HCT116 (cell line): ENCODE measurements around the gene ZDHHC4. TPM values are rescaled to one million over a fixed set of nuclear protein-coding genes. Genes with fewer than 3 reads are reported as not detected.

Source experiments
- ATAC-seq: fragments of 200-7000 bp; cut with Tn5 transposase; 2 replicates; pipeline ENCODE4 v1.9.1; 2020; ENCODE audit warnings: mild to moderate bottlenecking, moderate library complexity
- BruUV-seq: library from RNA; stranded (reverse); fragments of 400-500 nt; replicated peaks from 2 replicates; lab custom pipeline; 2021; lab: Mats Ljungman, UMichigan
- CTCF ChIA-PET: fragments of 300-600 bp; sonication (Branson Sonifier 250); formaldehyde crosslinking; loops from one replicate; lab custom pipeline; 2021; ENCODE audit warnings: antibody characterized with exemption; lab: Charles Lee
- POLR2A ChIA-PET: fragments of 300-600, 350-600 bp; sonication (Branson Sonifier 250); formaldehyde crosslinking; loops from one replicate; lab custom pipeline; 2021; ENCODE audit warnings: antibody characterized with exemption; lab: Charles Lee
- RAD21 ChIA-PET, 2 experiments: fragments of 300-600 bp; sonication (Branson Sonifier 250); formaldehyde crosslinking; loops; one replicate each; lab custom pipeline; 2023; ENCODE audit warnings: low total read pairs in 2 of 2; ENCODE audit not compliant: uncharacterized antibody in 2 of 2, unreplicated experiment in 2 of 2, low non-redundant PET in 1 of 2; lab: Charles Lee
- DNase-seq: peaks from one replicate; pipeline ENCODE4 v3.0.0-alpha.2; 2010; ENCODE audit warnings: low read depth, low spot score
- H2AFZ ChIP-seq: fragments of 200-600 bp; shearing (Covaris generic), sonication (generic); 2 replicates; pipeline ENCODE4 v1.6.1; 2017; ENCODE audit warnings: low read depth, mixed run types, mixed read lengths, antibody characterized with exemption, low read length; ENCODE audit not compliant: poor library complexity, severe bottlenecking
- H3K27ac ChIP-seq: 2 replicates; pipeline ENCODE4 v1.5.1; 2012; ENCODE audit warnings: low read depth, low read length
- H3K27me3 ChIP-seq: fragments of 200-600 bp; sonication (generic); 2 replicates; pipeline ENCODE4 v1.6.1; 2016; ENCODE audit warnings: mixed run types, low read length, mixed read lengths; ENCODE audit not compliant: insufficient read depth
- H3K36me3 ChIP-seq, 2 experiments: fragments of 200-500 bp in 1 of 2; fragments of 200-600 bp in 1 of 2; sonication (Bioruptor generic) in 1 of 2; sonication (generic) in 1 of 2; 2 replicates each; pipeline versions ENCODE4 v1.5.1 to v1.6.1; 2014 to 2016; ENCODE audit warnings: low read length in 2 of 2, inconsistent platforms in 1 of 2, mixed read lengths in 1 of 2, mixed run types in 1 of 2; ENCODE audit not compliant: insufficient read depth in 2 of 2, control insufficient read depth in 1 of 2
- H3K4me1 ChIP-seq, 2 experiments: fragments of 200-600 bp in 1 of 2; sonication (generic) in 1 of 2; 2 replicates each; pipeline versions ENCODE4 v1.5.1 to v1.6.1; 2012 to 2017; ENCODE audit warnings: low read length in 2 of 2, inconsistent platforms in 1 of 2, mild to moderate bottlenecking in 1 of 2, mixed read lengths in 1 of 2, mixed run types in 1 of 2, moderate library complexity in 1 of 2; ENCODE audit not compliant: insufficient read depth in 2 of 2, control insufficient read depth in 1 of 2
- H3K4me2 ChIP-seq: fragments of 200-600 bp; sonication (generic); 2 replicates; pipeline ENCODE4 v1.6.1; 2017; ENCODE audit warnings: mixed run types, low read length, mixed read lengths
- H3K4me3 ChIP-seq, 2 experiments: fragments of 200-600 bp in 1 of 2; sonication (generic) in 1 of 2; replicated peaks in 1 of 2; 2 replicates each; pipeline ENCODE4 v1.5.1; 2011 to 2016; ENCODE audit warnings: low read length in 2 of 2, control low read depth in 1 of 2, low read depth in 1 of 2, mild to moderate bottlenecking in 1 of 2, mixed read lengths in 1 of 2, mixed run types in 1 of 2
- H3K79me2 ChIP-seq: fragments of 200-600 bp; sonication (generic); 2 replicates; pipeline ENCODE4 v1.6.1; 2017; ENCODE audit warnings: mild to moderate bottlenecking, mixed run types, low read length, moderate library complexity, mixed read lengths; ENCODE audit not compliant: insufficient read depth
- H3K9ac ChIP-seq: fragments of 200-600 bp; sonication (generic); 2 replicates; pipeline ENCODE4 v1.6.1; 2016; ENCODE audit warnings: low read length, mixed read lengths
- H3K9me2 ChIP-seq: fragments of 200-600 bp; sonication (generic), shearing (Covaris generic); 2 replicates; pipeline ENCODE4 v1.6.1; 2017; ENCODE audit warnings: mixed run types, mild to moderate bottlenecking, moderate library complexity; ENCODE audit not compliant: insufficient read depth
- H3K9me3 ChIP-seq, 2 experiments: fragments of 200-500 bp in 1 of 2; fragments of 200-600 bp in 1 of 2; sonication (Bioruptor generic) in 1 of 2; sonication (generic) in 1 of 2; 2 replicates each; pipeline ENCODE4 v1.6.1; 2014 to 2017; ENCODE audit warnings: low read length in 2 of 2, mixed read lengths in 2 of 2, inconsistent platforms in 1 of 2, low read depth in 1 of 2, mild to moderate bottlenecking in 1 of 2, mixed run types in 1 of 2, moderate library complexity in 1 of 2; ENCODE audit not compliant: control insufficient read depth in 1 of 2, insufficient read depth in 1 of 2
- H4K20me1 ChIP-seq: fragments of 200-600 bp; sonication (generic), shearing (Covaris generic); 2 replicates; pipeline ENCODE4 v1.6.1; 2017; ENCODE audit warnings: mixed run types, mild to moderate bottlenecking, moderate library complexity; ENCODE audit not compliant: insufficient read depth
- CBX3 ChIP-seq: IDR thresholded peaks from 2 replicates; pipeline ENCODE4 v1.6.1; 2012; ENCODE audit warnings: low read depth
- CEBPB ChIP-seq: IDR thresholded peaks from 2 replicates; pipeline ENCODE4 v1.6.1; 2012; ENCODE audit warnings: low read depth
- EGR1 ChIP-seq: IDR thresholded peaks from 2 replicates; pipeline ENCODE4 v1.6.1; 2012; ENCODE audit warnings: low read depth
- ELF1 ChIP-seq: IDR thresholded peaks from 2 replicates; pipeline ENCODE4 v1.6.1; 2012; ENCODE audit warnings: low read depth, borderline replicate concordance
- EZH2 ChIP-seq: fragments of 200-600 bp; sonication (generic); IDR thresholded peaks from 2 replicates; pipeline ENCODE4 v1.6.1; 2017; ENCODE audit warnings: antibody characterized with exemption, mixed run types
- JUND ChIP-seq: IDR thresholded peaks from 2 replicates; pipeline ENCODE4 v1.6.1; 2012
- POLR2A ChIP-seq: IDR thresholded peaks from 2 replicates; pipeline ENCODE4 v1.7.0; 2011; ENCODE audit warnings: borderline replicate concordance; ENCODE audit not compliant: insufficient read depth, insufficient read length; ENCODE audit errors: extremely low read depth
- RAD21 ChIP-seq: IDR thresholded peaks from 2 replicates; pipeline ENCODE4 v1.6.1; 2012; ENCODE audit warnings: low read depth, mild to moderate bottlenecking
- SIN3A ChIP-seq: IDR thresholded peaks from 2 replicates; pipeline ENCODE4 v1.6.1; 2012; ENCODE audit warnings: low read depth
- SP1 ChIP-seq: IDR thresholded peaks from 2 replicates; pipeline ENCODE4 v1.6.1; 2012; ENCODE audit warnings: low read depth
- SRF ChIP-seq: IDR thresholded peaks from 2 replicates; pipeline ENCODE4 v1.6.1; 2012; ENCODE audit warnings: low read depth
- TCF7L2 ChIP-seq: IDR thresholded peaks from 2 replicates; pipeline ENCODE4 v1.7.0; 2011; ENCODE audit warnings: borderline replicate concordance, inconsistent platforms; ENCODE audit not compliant: insufficient read depth, insufficient read length; ENCODE audit errors: extremely low read depth
- YY1 ChIP-seq: IDR thresholded peaks from 2 replicates; pipeline ENCODE4 v1.6.1; 2011; ENCODE audit warnings: low read length, low read depth, moderate library complexity, mild to moderate bottlenecking; ENCODE audit not compliant: insufficient replicate concordance; ENCODE audit errors: extremely low read depth
- ZFX ChIP-seq: fragments of 450-650 bp; IDR thresholded peaks from 2 replicates; pipeline ENCODE4 v1.6.1; 2017
- ZNF274 ChIP-seq: fragments of 200-500 bp; sonication (Bioruptor generic); IDR thresholded peaks from 2 replicates; pipeline ENCODE4 v1.6.1; 2014; ENCODE audit warnings: mild to moderate bottlenecking, low read depth, low read length, inconsistent platforms
- intact Hi-C: fragments of 100-400 bp; cut with micrococcal nuclease; formaldehyde crosslinking; loops from 2 replicates; pipeline ENCODE4 v1.10.0; 2022
- total RNA-seq: library from RNA; stranded (reverse); gene quantifications from one replicate; pipeline ENCODE4 v1.2.1, GENCODE V29; 2021; ENCODE audit not compliant: unreplicated experiment
- TF ChIP-seq, protein P1 (sequence below): IDR thresholded peaks from 2 replicates; pipeline ENCODE4 v1.6.1; 2012; ENCODE audit warnings: low read depth
- TF ChIP-seq, protein P2 (sequence below): IDR thresholded peaks from 2 replicates; pipeline ENCODE4 v1.6.1; 2011; ENCODE audit warnings: mild to moderate bottlenecking, low read length, moderate library complexity; ENCODE audit not compliant: insufficient replicate concordance; ENCODE audit errors: extremely low read depth
- TF ChIP-seq, protein P3 (sequence below), 3 experiments: fragments of 200-600 bp in 1 of 3; sonication (generic) in 1 of 3; IDR thresholded peaks in 2 of 3; conservative IDR thresholded peaks in 1 of 3; 2 replicates each; pipeline ENCODE4 v1.5.1; 2012 to 2017; ENCODE audit warnings: low read depth in 2 of 3, low read length in 2 of 3, antibody characterized with exemption in 1 of 3, borderline replicate concordance in 1 of 3, control low read depth in 1 of 3, mild to moderate bottlenecking in 1 of 3, mixed read lengths in 1 of 3, mixed run types in 1 of 3, moderate library complexity in 1 of 3; ENCODE audit not compliant: insufficient read depth in 1 of 3
- TF ChIP-seq, protein P4 (sequence below): IDR thresholded peaks from 2 replicates; pipeline ENCODE4 v1.6.1; 2012

Gene ZDHHC4
- total RNA-seq, 1 experiment from 2014 or later: 59.3 TPM

DNA sequence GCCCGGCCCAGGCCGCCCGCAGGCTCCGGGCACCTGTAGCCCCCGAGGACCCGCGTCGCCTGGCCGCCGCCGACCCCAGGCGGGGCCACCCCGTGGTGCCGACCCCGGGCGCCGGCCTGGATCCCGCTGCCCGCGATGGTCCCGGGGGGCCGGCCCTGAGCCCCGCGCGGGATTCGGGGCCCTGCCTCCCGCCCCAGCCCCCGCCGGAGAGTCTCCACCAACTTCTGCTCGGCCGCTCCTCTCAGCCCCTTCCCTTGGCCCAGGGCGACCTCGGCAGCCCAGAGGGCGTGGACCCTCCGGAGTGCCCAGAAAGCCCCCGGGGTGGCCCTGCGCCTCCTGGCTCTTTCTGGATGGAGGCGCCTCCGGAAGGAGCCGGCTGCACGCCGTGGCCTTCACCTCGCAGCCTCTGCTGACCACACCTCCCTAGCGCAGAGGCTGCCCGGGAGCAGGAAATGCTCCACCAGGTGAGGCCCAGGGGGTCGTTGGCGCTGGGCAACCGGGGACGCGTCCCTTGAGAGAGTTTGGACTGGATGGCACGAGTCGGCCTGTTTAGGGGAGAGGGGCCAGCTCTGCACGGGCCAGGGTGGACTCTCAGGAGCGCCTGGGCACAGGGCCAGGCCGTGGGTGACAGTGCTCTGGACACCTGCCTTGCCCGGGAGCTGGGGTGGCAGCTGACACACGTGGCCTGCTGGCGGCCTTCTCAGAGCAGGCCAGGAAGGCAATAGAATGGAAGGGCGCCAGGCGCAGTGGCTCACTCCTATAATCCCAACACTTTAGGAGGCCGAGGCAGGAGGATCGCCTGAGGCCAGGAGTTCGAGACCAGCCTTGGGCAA lies 38.7 kb downstream of the ZDHHC4 start:
- no peaks in the 10 kb centered on the region for H3K9me2 ChIP-seq
- no peak overlapping the region for H3K27ac ChIP-seq
- ChIA-PET RAD21 (no interaction called here), POLR2A (no interaction called here), CTCF (no interaction called here)
- no peaks in the 10 kb centered on the region for H3K79me2 ChIP-seq
- H3K27me3 ChIP-seq: peaks cover 3% of the 10 kb centered on the region; the same call in 1 of the 2 replicates
- no peak overlapping the region for H2AFZ ChIP-seq
- no peaks in the 10 kb centered on the region for H3K4me1 ChIP-seq
- TF ChIP-seq RAD21 (no peak), SRF (no peak), CEBPB (no peak), SIN3A (no peak), YY1 (no peak), ELF1 (no peak), POLR2A (no peak), ZNF274 (no peak), JUND (no peak), EGR1 (no peak), EZH2 (no peak), CBX3 (no peak), SP1 (no peak), TCF7L2 (no peak), ZFX (no peak)
- TF ChIP-seq, protein P1, sequence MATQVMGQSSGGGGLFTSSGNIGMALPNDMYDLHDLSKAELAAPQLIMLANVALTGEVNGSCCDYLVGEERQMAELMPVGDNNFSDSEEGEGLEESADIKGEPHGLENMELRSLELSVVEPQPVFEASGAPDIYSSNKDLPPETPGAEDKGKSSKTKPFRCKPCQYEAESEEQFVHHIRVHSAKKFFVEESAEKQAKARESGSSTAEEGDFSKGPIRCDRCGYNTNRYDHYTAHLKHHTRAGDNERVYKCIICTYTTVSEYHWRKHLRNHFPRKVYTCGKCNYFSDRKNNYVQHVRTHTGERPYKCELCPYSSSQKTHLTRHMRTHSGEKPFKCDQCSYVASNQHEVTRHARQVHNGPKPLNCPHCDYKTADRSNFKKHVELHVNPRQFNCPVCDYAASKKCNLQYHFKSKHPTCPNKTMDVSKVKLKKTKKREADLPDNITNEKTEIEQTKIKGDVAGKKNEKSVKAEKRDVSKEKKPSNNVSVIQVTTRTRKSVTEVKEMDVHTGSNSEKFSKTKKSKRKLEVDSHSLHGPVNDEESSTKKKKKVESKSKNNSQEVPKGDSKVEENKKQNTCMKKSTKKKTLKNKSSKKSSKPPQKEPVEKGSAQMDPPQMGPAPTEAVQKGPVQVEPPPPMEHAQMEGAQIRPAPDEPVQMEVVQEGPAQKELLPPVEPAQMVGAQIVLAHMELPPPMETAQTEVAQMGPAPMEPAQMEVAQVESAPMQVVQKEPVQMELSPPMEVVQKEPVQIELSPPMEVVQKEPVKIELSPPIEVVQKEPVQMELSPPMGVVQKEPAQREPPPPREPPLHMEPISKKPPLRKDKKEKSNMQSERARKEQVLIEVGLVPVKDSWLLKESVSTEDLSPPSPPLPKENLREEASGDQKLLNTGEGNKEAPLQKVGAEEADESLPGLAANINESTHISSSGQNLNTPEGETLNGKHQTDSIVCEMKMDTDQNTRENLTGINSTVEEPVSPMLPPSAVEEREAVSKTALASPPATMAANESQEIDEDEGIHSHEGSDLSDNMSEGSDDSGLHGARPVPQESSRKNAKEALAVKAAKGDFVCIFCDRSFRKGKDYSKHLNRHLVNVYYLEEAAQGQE: no peak
- TF ChIP-seq, protein P2, sequence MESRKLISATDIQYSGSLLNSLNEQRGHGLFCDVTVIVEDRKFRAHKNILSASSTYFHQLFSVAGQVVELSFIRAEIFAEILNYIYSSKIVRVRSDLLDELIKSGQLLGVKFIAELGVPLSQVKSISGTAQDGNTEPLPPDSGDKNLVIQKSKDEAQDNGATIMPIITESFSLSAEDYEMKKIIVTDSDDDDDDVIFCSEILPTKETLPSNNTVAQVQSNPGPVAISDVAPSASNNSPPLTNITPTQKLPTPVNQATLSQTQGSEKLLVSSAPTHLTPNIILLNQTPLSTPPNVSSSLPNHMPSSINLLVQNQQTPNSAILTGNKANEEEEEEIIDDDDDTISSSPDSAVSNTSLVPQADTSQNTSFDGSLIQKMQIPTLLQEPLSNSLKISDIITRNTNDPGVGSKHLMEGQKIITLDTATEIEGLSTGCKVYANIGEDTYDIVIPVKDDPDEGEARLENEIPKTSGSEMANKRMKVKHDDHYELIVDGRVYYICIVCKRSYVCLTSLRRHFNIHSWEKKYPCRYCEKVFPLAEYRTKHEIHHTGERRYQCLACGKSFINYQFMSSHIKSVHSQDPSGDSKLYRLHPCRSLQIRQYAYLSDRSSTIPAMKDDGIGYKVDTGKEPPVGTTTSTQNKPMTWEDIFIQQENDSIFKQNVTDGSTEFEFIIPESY: no peak
- TF ChIP-seq, protein P3, sequence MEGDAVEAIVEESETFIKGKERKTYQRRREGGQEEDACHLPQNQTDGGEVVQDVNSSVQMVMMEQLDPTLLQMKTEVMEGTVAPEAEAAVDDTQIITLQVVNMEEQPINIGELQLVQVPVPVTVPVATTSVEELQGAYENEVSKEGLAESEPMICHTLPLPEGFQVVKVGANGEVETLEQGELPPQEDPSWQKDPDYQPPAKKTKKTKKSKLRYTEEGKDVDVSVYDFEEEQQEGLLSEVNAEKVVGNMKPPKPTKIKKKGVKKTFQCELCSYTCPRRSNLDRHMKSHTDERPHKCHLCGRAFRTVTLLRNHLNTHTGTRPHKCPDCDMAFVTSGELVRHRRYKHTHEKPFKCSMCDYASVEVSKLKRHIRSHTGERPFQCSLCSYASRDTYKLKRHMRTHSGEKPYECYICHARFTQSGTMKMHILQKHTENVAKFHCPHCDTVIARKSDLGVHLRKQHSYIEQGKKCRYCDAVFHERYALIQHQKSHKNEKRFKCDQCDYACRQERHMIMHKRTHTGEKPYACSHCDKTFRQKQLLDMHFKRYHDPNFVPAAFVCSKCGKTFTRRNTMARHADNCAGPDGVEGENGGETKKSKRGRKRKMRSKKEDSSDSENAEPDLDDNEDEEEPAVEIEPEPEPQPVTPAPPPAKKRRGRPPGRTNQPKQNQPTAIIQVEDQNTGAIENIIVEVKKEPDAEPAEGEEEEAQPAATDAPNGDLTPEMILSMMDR (IDR thresholded peaks at IDR 0.05 in 2 of 3, conservative IDR thresholded peaks at IDR 0.05 in 1 of 3; ENCODE audit: borderline replicate concordance in 1 of 3, insufficient read depth in 1 of 3, low read depth in 2 of 3, low read length in 2 of 3): no peak
- TF ChIP-seq, protein P4, sequence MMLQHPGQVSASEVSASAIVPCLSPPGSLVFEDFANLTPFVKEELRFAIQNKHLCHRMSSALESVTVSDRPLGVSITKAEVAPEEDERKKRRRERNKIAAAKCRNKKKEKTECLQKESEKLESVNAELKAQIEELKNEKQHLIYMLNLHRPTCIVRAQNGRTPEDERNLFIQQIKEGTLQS: no peak
- DNase-seq: no peak
- intact Hi-C loops: no loop called here
- H4K20me1 ChIP-seq: no peaks in the 10 kb centered on the region
- H3K4me2 ChIP-seq: no peak overlapping the region
- H3K9me3 ChIP-seq: no peaks in the 10 kb centered on the region
- H3K36me3 ChIP-seq: no peaks in the 10 kb centered on the region
- no TSS peak for BruUV-seq
- ATAC-seq: no peak
- H3K9ac ChIP-seq: no peak overlapping the region
- H3K4me3 ChIP-seq: no peak overlapping the region
